K562 (cell line): ENCODE results near the gene L3MBTL3. TPM values are rescaled to one million over a fixed set of nuclear protein-coding genes. Genes with fewer than 3 reads are reported as not detected.

Experiments
- ATAC-seq: fragments of 200-7000 bp; cut with Tn5 transposase; 3 replicates; pipeline ENCODE4 v1.9.1; 2020; ENCODE audit warnings: moderate library complexity
- BruUV-seq: library from RNA; stranded (reverse); fragments of 400-500 nt; replicated peaks from 2 replicates; lab custom pipeline; 2021; lab: Mats Ljungman, UMichigan
- CTCF ChIA-PET: fragments of 300-600 bp; formaldehyde crosslinking; extraction: SDS; loops from one replicate; lab custom pipeline; 2021; ENCODE audit warnings: low intra/inter-chr PET ratio; lab: Yijun Ruan, JAX
- POLR2A ChIA-PET: fragments of 300-600, 350-650 bp; sonication (Branson Sonifier 250); formaldehyde crosslinking; extraction: SDS; loops from one replicate; lab custom pipeline; 2021; ENCODE audit warnings: antibody characterized with exemption, inconsistent platforms; lab: Yijun Ruan, JAX
- DNase-seq, 4 experiments: peaks; one replicate each; pipeline versions ENCODE4 v3.0.0 to v3.0.0-alpha.2; 2011 to 2018; ENCODE audit warnings: low spot score in 3 of 4, mixed read lengths in 3 of 4; ENCODE audit errors: extremely low read depth in 1 of 4
- FAIRE-seq: peaks from 2 replicates; lab custom pipeline; 2011; peaks lifted over from hg19 to GRCh38; lab: Jason Lieb, UNC
- H2AFZ ChIP-seq: 2 replicates; pipeline ENCODE4 v1.6.0; 2011; ENCODE audit warnings: low read depth, low read length, control low read depth, inconsistent platforms
- H3K27ac ChIP-seq: fragments of 200-600 bp; 3 replicates; pipeline ENCODE4 v1.8.0; 2011; ENCODE audit warnings: low read depth, mild to moderate bottlenecking, control low read depth, inconsistent platforms, low read length, moderate library complexity, mixed read lengths; ENCODE audit errors: extremely low read depth
- H3K27me3 ChIP-seq, 2 experiments: fragments of 300-600 bp in 1 of 2; 2 replicates in 1 of 2; 3 replicates in 1 of 2; pipeline versions ENCODE4 v1.6.0 to v1.8.0; 2011; ENCODE audit warnings: inconsistent platforms in 2 of 2, low read length in 2 of 2, mild to moderate bottlenecking in 1 of 2, mixed read lengths in 1 of 2, moderate library complexity in 1 of 2; ENCODE audit not compliant: control insufficient read depth in 2 of 2, insufficient read depth in 2 of 2
- H3K36me3 ChIP-seq: fragments of 300-600 bp; 3 replicates; pipeline ENCODE4 v1.8.0; 2011; ENCODE audit warnings: mild to moderate bottlenecking, low read length, inconsistent platforms; ENCODE audit not compliant: control insufficient read depth, insufficient read depth
- H3K4me1 ChIP-seq, 2 experiments: fragments of 200-600 bp in 1 of 2; replicated peaks in 1 of 2; 2 replicates in 1 of 2; 3 replicates in 1 of 2; pipeline versions ENCODE4 v1.5.1 to v1.8.0; 2011; ENCODE audit warnings: inconsistent platforms in 2 of 2, low read length in 2 of 2, mild to moderate bottlenecking in 1 of 2, mixed read lengths in 1 of 2, moderate library complexity in 1 of 2; ENCODE audit not compliant: control insufficient read depth in 2 of 2, insufficient read depth in 2 of 2
- H3K4me2 ChIP-seq: 2 replicates; pipeline ENCODE4 v1.6.1; 2011; ENCODE audit warnings: low read length, control low read depth, inconsistent platforms, mixed read lengths; ENCODE audit not compliant: insufficient read depth
- H3K4me3 ChIP-seq: fragments of 200-600 bp; sonication (generic), shearing (Covaris generic); 2 replicates; pipeline ENCODE4 v1.5.1; 2016; ENCODE audit warnings: control low read depth, inconsistent platforms
- H3K79me2 ChIP-seq: fragments of 200-600 bp; 3 replicates; pipeline ENCODE4 v1.8.0; 2011; ENCODE audit warnings: low read length, inconsistent platforms; ENCODE audit not compliant: control insufficient read depth, insufficient read depth
- H3K9ac ChIP-seq, 2 experiments: 2 replicates each; pipeline versions ENCODE4 v1.6.0 to v1.6.1; 2011; ENCODE audit warnings: low read depth in 2 of 2, low read length in 2 of 2, control low read depth in 1 of 2, inconsistent platforms in 1 of 2, mild to moderate bottlenecking in 1 of 2, mixed read lengths in 1 of 2; ENCODE audit not compliant: insufficient read depth in 1 of 2
- H3K9me1 ChIP-seq: one replicate; pipeline ENCODE4 v1.6.0; 2011; ENCODE audit warnings: inconsistent platforms, mild to moderate bottlenecking, low read length, moderate library complexity; ENCODE audit not compliant: control insufficient read depth, insufficient read depth
- H3K9me3 ChIP-seq: replicated peaks from 2 replicates; pipeline ENCODE4 v1.5.1; 2011; ENCODE audit warnings: low read depth, low read length, inconsistent platforms; ENCODE audit not compliant: control insufficient read depth, insufficient read depth
- H4K20me1 ChIP-seq: replicated peaks from 2 replicates; pipeline ENCODE4 v1.6.1; 2011; ENCODE audit warnings: low read length, inconsistent platforms, mixed read lengths; ENCODE audit not compliant: control insufficient read depth, insufficient read depth
- E2F1 ChIP-seq: sonication (generic); formaldehyde crosslinking; IDR thresholded peaks from 2 replicates; pipeline ENCODE4 v1.8.1; 2023; ENCODE audit warnings: mild to moderate bottlenecking, missing genetic modification reagents, moderate library complexity
- FOSL1 ChIP-seq: fragments of 200-800 bp; sonication (Bioruptor generic); conservative IDR thresholded peaks from 2 replicates; pipeline ENCODE4 v1.6.1; 2016; ENCODE audit warnings: missing genetic modification characterization, missing compliant biosample characterization
- PATZ1 ChIP-seq: fragments of 250-450 bp; sonication (Bioruptor Pico); IDR thresholded peaks from 2 replicates; pipeline ENCODE4 v1.5.0; 2020; ENCODE audit warnings: mild to moderate bottlenecking, borderline replicate concordance
- PCBP2 ChIP-seq: fragments of 200-400 bp; formaldehyde crosslinking; IDR thresholded peaks from 2 replicates; pipeline ENCODE4 v1.6.1; 2018; ENCODE audit warnings: low read length, low read depth, mild to moderate bottlenecking, moderate library complexity; ENCODE audit not compliant: poor library complexity, severe bottlenecking
- ZC3H4 ChIP-seq: sonication (generic); formaldehyde crosslinking; IDR thresholded peaks from 2 replicates; pipeline ENCODE4 v1.9.0; 2021; ENCODE audit warnings: missing genetic modification reagents, borderline replicate concordance
- ZFPM2 ChIP-seq: fragments of 250-450 bp; sonication (Bioruptor Pico); IDR thresholded peaks from 2 replicates; pipeline ENCODE4 v1.5.1; 2022; ENCODE audit warnings: mild to moderate bottlenecking
- ZNF695 ChIP-seq: fragments of 450-650 bp; formaldehyde crosslinking; IDR thresholded peaks from 2 replicates; pipeline ENCODE4 v1.4.0; 2020; ENCODE audit warnings: mild to moderate bottlenecking, moderate library complexity
- ZNF76 ChIP-seq: fragments of 250-450 bp; sonication (Bioruptor Pico); IDR thresholded peaks from 2 replicates; pipeline ENCODE4 v1.4.0; 2020; ENCODE audit warnings: mild to moderate bottlenecking, moderate library complexity, borderline replicate concordance
- ZZZ3 ChIP-seq: fragments of 450-650 bp; IDR thresholded peaks from 2 replicates; pipeline ENCODE4 v1.6.1; 2016; ENCODE audit warnings: antibody characterized with exemption, mild to moderate bottlenecking, moderate library complexity
- WGBS: fragments of 100-300 bp; shearing (Covaris generic); methylation state at CpG from one replicate; pipeline ENCODE4 v1.1.6; 2016; ENCODE audit warnings: low coverage, mixed read lengths; ENCODE audit not compliant: insufficient coverage; ENCODE audit errors: missing lambda C conversion rate; 5-methylcytosine and 5-hydroxymethylcytosine counted together
- in situ Hi-C: fragments of 300-500 bp; cut with MboI; formaldehyde crosslinking; loops from 4 replicates; pipeline ENCODE4 v1.15.0; 2018; ENCODE audit warnings: inconsistent platforms, mixed read lengths
- intact Hi-C: fragments of 100-400 bp; cut with micrococcal nuclease; formaldehyde crosslinking; loops from 2 replicates; pipeline ENCODE4 v1.14.2; 2022
- polyA plus RNA-seq, 8 experiments: library from polyadenylated mRNA; depleted of rRNA in 4 of 8; stranded (reverse) in 5 of 8; unstranded in 3 of 8; fragments of >200 nt; fragmentation: Nextera tagmentation in 2 of 8; fragmentation: Illumina TruSeq in 1 of 8; extraction: Ambion mirVana in 2 of 8; extraction: Trizol in 1 of 8; gene quantifications; 2 replicates each; pipeline versions ENCODE4 v1.2.1 to v1.2.3, GENCODE V29; 2011 to 2014; ENCODE audit warnings: inconsistent platforms in 1 of 8, missing spikeins in 1 of 8
- total RNA-seq, 7 experiments: library from RNA; depleted of rRNA in 6 of 7; stranded (reverse); fragments of >200 nt in 6 of 7; fragmentation: Illumina TruSeq in 2 of 7; extraction: Trizol in 2 of 7; gene quantifications; 2 replicates each; pipeline versions ENCODE4 v1.2.1 to v1.2.3, GENCODE V29; 2011 to 2021; ENCODE audit warnings: low replicate concordance in 1 of 7
- TF ChIP-seq, protein P1 (sequence below): fragments of 450-650 bp; conservative IDR thresholded peaks from 2 replicates; pipeline ENCODE4 v1.6.1; 2016; ENCODE audit warnings: missing genetic modification characterization, low read depth, mild to moderate bottlenecking, missing compliant biosample characterization, moderate library complexity
- TF ChIP-seq, protein P2 (sequence below): sonication (generic); formaldehyde crosslinking; IDR thresholded peaks from 2 replicates; pipeline ENCODE4 v1.8.0; 2022; ENCODE audit warnings: mild to moderate bottlenecking, missing genetic modification reagents
- TF ChIP-seq, protein P3 (sequence below): fragments of 450-650 bp; conservative IDR thresholded peaks from 2 replicates; pipeline ENCODE4 v1.6.1; 2016; ENCODE audit warnings: missing genetic modification characterization, low read depth, mild to moderate bottlenecking, control low read depth, missing compliant biosample characterization

Gene L3MBTL3
- total and polyA plus RNA-seq, 9 of the 15 experiments (the other 6 are each of a cell fraction or from before 2014, with no cell fraction given) = 0.83 to 6.9 (median 5.4) TPM

GRCh38 chr6:130070326-130070725 is 51.9 kb downstream of the L3MBTL3 start:
- no TSS peak for BruUV-seq
- in situ Hi-C loops = no loop called here
- TF ChIP-seq ZNF695 = no peak
- TF ChIP-seq PCBP2 = no peak
- no peak for TF ChIP-seq E2F1 (CRISPR knock-in tag)
- TF ChIP-seq ZZZ3 = no peak
- no peak for TF ChIP-seq ZFPM2 (CRISPR knock-in tag)
- no peak for TF ChIP-seq PATZ1 (CRISPR knock-in tag)
- TF ChIP-seq, protein P1, sequence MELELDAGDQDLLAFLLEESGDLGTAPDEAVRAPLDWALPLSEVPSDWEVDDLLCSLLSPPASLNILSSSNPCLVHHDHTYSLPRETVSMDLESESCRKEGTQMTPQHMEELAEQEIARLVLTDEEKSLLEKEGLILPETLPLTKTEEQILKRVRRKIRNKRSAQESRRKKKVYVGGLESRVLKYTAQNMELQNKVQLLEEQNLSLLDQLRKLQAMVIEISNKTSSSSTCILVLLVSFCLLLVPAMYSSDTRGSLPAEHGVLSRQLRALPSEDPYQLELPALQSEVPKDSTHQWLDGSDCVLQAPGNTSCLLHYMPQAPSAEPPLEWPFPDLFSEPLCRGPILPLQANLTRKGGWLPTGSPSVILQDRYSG (tag) = no peak
- TF ChIP-seq, protein P2, sequence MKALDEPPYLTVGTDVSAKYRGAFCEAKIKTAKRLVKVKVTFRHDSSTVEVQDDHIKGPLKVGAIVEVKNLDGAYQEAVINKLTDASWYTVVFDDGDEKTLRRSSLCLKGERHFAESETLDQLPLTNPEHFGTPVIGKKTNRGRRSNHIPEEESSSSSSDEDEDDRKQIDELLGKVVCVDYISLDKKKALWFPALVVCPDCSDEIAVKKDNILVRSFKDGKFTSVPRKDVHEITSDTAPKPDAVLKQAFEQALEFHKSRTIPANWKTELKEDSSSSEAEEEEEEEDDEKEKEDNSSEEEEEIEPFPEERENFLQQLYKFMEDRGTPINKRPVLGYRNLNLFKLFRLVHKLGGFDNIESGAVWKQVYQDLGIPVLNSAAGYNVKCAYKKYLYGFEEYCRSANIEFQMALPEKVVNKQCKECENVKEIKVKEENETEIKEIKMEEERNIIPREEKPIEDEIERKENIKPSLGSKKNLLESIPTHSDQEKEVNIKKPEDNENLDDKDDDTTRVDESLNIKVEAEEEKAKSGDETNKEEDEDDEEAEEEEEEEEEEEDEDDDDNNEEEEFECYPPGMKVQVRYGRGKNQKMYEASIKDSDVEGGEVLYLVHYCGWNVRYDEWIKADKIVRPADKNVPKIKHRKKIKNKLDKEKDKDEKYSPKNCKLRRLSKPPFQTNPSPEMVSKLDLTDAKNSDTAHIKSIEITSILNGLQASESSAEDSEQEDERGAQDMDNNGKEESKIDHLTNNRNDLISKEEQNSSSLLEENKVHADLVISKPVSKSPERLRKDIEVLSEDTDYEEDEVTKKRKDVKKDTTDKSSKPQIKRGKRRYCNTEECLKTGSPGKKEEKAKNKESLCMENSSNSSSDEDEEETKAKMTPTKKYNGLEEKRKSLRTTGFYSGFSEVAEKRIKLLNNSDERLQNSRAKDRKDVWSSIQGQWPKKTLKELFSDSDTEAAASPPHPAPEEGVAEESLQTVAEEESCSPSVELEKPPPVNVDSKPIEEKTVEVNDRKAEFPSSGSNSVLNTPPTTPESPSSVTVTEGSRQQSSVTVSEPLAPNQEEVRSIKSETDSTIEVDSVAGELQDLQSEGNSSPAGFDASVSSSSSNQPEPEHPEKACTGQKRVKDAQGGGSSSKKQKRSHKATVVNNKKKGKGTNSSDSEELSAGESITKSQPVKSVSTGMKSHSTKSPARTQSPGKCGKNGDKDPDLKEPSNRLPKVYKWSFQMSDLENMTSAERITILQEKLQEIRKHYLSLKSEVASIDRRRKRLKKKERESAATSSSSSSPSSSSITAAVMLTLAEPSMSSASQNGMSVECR = no peak
- no peak for TF ChIP-seq FOSL1 (tag)
- no peak for TF ChIP-seq ZNF76 (CRISPR knock-in tag)
- no peak for TF ChIP-seq ZC3H4
- TF ChIP-seq, protein P3, sequence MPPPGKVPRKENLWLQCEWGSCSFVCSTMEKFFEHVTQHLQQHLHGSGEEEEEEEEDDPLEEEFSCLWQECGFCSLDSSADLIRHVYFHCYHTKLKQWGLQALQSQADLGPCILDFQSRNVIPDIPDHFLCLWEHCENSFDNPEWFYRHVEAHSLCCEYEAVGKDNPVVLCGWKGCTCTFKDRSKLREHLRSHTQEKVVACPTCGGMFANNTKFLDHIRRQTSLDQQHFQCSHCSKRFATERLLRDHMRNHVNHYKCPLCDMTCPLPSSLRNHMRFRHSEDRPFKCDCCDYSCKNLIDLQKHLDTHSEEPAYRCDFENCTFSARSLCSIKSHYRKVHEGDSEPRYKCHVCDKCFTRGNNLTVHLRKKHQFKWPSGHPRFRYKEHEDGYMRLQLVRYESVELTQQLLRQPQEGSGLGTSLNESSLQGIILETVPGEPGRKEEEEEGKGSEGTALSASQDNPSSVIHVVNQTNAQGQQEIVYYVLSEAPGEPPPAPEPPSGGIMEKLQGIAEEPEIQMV (tag) = no peak

More at GRCh38 chr6:130070326-130070725, 51.9 kb downstream of the L3MBTL3 start:
- Histone ChIP-seq H4K20me1 (no peaks in the 10 kb centered on the region), H3K27me3 (no peaks in the 10 kb centered on the region), H3K4me2 (no peak overlapping the region), H3K27ac (no peak overlapping the region), H3K4me3 (no peak overlapping the region), H3K79me2 (no peaks in the 10 kb centered on the region), H3K9me3 (no peaks in the 10 kb centered on the region), H2AFZ (no peak overlapping the region), H3K36me3 (no peaks in the 10 kb centered on the region), H3K9ac (no peak overlapping the region), H3K4me1 (no peaks in the 10 kb centered on the region), H3K9me1 (no peaks in the 10 kb centered on the region)
- no peak for FAIRE-seq
- ChIA-PET POLR2A (no interaction called here), CTCF (no interaction called here)
- no peak for ATAC-seq
- WGBS = 46% methylated on average over 2 of the region's 2 CpGs
- intact Hi-C loops = no loop called here
- no peak for DNase-seq
